Inferior parietal cortex (tissue), 1 donor: ENCODE results near the gene AXDND1.
"Not testable (repeated sequence)": the region's sequence is repeated elsewhere in the genome, so short reads cannot be mapped to it uniquely, and the experiment has no call there.

Experiments
- DNase-seq: peaks from one replicate; pipeline ENCODE4 v3.0.0-alpha.2; 2016; ENCODE audit errors: extremely low spot score

Gene AXDND1, protein sequence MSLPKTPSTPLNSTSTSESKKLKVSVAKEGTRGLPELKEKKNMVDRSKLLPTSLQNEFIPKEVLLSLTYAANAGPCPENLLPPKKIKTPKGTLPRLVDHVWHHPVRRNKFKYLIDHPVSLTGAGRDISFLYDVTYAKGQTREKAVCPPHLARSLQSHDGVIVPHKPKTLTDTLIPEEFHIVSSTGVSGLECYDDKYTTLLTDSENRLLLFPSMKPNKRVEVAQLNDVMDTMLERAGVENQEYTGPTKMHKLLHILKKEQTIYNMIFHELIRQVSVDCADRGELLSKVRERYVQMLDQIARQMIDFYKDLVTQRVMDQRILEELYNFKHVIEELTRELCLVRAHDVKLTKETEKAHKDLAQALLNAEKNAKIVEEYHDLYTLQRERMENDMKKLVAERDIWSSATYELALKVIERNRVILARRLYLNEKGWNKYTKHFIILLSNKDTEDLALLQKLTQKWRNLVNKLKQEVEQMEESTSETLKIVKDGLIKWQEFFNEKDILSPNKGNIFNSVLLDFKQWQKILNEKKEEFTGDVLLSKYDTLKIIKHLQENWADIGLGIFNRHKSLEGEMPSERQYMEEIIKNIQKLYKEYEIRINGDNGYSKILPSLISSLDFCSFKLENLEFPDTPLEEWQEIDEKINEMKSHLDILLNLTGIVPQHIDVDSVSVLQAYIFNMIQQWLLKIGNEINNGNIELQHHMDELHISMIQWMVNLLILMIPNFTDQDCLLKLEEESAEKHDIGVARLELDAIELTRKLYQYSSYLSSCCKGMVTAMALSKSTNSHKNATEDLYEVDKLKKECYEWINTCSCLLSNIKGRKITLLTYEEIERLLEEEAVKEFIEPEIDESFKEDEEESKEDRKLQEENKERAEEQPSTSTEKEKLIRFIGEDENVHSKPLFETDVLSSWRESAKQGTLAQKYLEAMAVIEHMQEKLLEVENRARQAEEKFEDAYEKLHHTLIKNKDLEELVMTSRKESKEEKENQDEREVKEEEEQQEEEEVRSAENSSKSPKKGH

GRCh38 chr1:179365342-179366092 lies at the start of gene AXDND1:
AXDND1 (plus strand) TSS chr1:179365971; CDS start chr1:179366510, 539 bp downstream.
- peak; percentile 84 for DNase-seq

GRCh38 chr1:179318491-179318890 lies 47.3 kb upstream of the AXDND1 start:
- DNase-seq, result no peak

DNA sequence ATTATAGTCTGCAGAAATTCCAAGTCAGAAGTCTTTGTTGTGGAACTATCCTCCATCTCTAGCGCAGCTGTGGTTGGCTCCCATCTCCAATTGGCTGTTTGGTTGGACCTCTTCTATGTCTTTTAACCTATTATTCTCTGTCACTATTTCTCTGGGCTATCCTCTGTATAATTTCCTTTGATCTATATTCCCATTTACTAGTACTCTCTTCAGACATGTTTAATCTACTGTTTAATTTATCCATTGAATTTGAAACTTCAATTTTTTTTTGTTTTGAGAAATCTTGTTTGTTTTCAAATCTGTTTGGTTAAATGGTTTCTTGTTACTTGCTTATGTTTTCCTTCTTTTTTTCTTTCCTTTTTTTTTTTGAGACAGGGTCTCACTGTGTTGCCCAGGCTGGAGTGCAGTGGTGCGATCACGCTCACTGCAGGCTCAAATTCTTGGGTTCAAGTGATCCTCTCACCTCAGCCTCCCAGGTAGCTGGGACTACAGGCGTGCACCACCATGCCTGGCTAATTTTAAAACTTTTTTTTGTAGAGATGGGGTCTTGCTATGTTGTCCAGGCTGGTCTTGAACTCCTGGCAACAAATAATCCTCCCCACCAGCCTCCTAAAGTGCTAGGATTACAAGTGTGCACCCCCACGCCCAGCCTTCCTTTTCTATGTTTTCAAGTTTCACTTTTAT lies 44.1 kb upstream of the AXDND1 start:
- no peak for DNase-seq

GRCh38 chr1:179322557-179322956 lies 43.2 kb upstream of the AXDND1 start:
- no peak for DNase-seq

DNA sequence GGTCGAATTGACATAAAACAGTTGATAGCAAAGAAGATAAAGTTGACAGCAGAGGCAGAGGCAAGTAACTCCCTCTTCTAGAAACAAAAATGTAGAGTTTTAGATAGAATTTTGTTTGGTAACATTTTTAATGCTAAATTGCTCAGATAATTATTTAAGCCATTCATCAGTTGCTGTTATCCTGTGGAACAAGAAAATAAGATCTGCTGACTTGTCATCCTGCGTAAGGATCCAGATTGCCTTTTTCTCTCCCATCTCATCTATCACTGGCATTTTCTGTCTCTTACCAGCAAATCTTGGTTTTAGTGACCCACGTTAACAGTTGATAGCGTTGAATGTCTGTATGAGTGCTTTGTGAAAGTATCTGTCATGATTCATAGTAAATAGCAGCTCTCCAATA lies 42.3 kb upstream of the AXDND1 start:
- DNase-seq, result no peak

GRCh38 chr1:179325836-179326235 lies 39.9 kb upstream of the AXDND1 start:
- DNase-seq, result no peak

DNA sequence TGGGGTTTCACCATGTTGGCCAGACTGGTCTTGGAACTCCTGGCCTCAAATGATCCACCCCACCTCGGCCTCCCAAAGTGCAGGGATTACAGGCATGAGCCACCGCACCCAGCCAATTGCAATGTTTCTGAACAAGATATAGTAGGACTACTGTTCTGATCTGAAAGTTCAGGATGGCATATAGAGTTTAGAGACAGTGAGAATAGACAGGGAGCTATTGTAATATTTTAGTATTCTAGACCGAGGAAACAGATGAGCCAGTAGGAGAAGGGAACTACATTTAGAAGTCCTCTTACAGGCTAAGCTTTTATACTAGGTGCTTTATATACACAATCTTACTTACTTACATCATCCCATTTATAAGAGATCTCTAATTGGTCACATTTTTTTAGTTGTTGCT lies 39.0 kb upstream of the AXDND1 start:
- no peak for DNase-seq

DNA sequence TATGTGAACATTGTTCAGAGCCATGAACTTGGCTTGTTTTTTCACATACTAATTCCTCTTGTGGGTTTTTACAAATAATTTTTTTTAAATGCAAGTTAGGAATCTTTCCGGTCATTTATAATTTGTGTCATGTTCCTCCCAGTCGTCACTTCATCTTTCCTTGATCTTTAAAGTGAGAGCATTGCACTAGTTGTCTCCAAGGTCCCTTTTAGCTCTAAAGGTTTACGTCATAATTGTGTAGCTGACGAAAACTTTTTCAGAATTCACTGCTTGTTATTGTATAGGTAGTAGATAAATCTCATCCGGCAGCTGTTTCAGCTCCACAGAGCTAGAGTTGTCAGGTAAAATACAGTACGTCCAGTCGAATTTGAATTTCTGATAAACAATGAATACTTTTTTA lies 38.6 kb upstream of the AXDND1 start:
- DNase-seq, result no peak

DNA sequence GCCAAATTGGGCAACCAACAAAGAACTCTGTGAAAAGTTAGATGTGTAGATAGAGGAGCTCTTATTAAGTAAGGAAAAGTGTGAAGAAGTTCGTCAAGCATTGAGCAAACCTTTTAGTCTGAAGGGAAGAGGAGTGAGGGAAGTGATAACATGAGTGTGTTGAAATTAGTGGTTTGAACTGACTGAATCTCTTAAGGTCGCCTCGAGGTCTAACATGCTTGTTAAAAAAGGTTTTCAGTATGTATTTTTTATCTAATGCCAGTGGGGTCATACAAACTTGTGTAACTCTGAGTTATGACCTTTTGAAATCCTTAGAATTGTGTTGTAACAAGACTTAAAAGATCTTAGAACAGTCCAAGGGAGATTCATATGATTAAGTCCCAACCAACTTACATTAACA lies 38.1 kb upstream of the AXDND1 start:
- DNase-seq, result no peak

DNA sequence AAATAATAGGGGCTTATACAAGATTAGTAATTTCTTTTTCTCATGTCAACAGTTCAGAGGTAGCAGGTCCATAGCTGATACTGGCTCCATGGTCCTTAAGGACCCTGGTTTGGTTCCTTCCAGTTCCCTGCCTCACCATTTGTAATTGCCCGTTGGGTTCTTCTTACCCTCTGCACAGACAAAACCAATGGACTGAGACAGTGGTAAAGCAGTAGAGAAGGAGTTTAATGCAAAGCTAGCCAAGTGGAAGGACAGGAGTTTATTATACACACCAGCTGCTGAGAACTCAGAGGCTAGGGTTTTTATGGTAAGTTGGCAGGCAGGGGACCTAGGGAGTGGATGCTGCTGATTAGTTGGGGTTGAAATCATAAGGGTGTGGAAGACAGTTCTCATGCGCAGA lies 35.9 kb upstream of the AXDND1 start:
- no peak for DNase-seq

GRCh38 chr1:179334440-179334839 lies 31.3 kb upstream of the AXDND1 start:
- no peak for DNase-seq

DNA sequence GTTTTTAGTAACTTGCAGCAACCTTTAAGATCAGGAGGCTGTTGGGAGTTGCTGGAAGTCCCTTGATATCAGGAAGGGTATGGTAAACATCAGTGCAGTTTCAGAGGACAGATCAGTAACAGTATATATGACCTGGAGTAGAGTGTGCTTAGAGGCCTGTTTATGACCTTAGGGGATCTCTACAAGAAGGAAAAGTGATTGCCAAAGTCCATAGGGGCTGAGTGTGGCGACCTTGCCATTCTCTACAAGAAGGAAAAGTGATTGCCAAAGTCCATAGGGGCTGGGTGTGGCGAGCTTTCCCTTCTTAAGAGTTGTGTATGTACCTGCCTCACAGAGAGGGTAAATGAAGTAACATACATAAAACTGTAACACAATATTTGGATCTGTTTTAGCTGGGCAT lies 28.5 kb upstream of the AXDND1 start:
- no peak for DNase-seq

DNA sequence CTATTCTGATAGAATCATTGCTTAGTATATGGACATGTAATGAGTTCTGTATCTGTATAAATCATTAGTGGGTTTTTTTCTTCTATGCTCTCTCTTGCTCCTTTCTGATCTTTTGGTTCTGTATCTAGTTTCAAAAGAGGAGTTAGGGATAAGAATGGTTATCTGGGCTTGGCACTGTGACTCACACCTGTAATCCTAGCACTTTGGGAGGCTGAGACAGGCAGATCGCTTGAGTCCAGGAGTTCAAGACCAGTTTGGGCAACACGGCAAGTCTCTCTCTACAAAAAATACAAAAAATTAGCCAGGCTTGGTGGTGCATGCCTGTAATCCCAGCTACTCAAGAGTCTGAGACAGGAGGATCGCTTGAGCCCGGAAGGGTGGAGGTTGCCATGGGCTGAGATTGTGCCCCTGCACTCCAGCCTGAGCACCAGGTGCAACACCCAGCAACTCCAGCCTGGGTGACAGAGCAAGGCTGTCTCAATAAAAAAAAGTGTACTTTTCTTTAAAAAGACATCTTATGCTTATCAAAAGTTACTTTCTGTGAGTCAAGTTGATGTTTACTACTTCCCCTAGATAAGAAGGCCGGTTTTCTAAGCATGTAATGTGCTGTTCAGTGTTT lies 27.7 kb upstream of the AXDND1 start:
- no peak for DNase-seq

GRCh38 chr1:179340918-179341317 lies 24.9 kb upstream of the AXDND1 start:
- no peak for DNase-seq

DNA sequence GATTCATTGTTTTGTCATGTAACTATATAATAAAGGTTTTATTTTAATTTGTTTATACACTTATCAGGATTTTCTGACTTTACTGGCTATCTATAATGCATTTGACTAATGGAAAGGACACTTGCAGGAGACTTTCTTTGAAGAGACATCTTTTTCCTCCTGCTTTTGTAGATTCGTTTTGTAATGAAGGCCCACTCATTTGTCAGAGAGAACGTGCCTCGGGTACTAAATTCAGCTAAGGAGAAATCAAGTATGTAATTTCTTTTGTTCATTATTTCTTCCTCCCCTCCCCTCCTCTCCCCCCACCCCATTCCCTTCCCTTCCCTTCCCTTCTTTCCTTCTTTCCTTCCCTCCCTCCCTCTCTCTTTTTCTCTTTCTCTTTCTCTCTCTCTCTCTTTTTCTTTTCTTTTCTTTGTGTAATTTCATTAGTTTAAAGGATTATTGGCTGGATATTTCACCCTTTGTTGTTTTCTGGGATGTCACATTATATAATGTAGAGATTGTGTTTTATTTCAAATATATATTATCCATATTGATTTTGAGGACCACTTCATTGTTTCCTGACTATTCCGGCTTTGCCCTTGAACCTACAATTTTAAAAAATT lies 23.7 kb upstream of the AXDND1 start:
- no peak for DNase-seq

DNA sequence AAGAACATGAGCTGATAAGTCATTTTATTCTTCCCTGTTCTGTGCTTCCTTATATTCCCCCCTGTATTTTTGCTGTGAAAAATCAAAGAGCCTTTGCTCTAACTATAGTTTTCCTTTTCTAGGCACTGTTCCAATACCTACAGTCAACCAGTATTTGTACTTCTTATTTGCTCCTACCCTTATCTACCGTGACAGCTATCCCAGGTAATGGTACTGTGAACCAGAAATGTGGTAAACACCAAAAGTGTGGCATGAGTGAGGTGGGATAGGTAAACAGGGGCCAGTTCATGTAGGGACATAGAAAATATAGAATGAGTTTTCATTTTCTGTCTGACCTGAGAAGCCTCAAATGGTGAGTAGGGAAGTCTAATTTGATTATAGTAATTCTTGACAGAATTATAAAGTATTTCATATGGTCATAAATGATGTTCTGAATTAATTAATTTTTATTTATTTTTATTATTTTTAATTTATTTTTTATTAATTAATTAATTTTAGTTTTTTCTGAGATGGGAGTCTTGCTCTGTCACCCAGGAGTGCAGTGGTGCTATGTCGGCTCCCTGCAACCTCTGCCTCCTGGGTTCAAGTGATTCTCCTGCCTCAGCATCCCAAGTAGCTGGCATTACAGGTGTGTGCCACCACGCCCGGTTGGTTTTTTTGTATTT lies 22.9 kb upstream of the AXDND1 start:
- DNase-seq, result no peak

DNA sequence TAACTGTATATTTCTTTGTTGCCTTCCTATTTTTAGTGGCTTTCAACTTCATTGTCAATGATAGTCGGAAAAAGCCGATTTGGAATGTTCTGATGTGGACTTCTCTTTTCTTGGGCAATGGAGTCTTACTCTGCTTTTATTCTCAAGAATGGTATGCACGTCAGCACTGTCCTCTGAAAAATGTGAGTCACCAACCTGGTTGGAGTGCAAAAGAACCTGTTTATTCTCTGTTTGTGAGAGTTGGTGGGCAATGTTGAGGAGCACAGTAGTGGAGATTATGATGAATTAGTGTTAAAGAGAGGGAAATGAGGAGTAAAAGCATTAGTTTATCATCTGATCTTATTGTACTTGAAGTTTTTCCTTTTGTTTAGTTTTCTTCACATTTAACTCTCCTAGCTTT lies 14.5 kb upstream of the AXDND1 start:
- no peak for DNase-seq

GRCh38 chr1:179352236-179352635 lies 13.5 kb upstream of the AXDND1 start:
- DNase-seq, result no peak

GRCh38 chr1:179353546-179353945 lies 12.2 kb upstream of the AXDND1 start:
- DNase-seq, result no peak

DNA sequence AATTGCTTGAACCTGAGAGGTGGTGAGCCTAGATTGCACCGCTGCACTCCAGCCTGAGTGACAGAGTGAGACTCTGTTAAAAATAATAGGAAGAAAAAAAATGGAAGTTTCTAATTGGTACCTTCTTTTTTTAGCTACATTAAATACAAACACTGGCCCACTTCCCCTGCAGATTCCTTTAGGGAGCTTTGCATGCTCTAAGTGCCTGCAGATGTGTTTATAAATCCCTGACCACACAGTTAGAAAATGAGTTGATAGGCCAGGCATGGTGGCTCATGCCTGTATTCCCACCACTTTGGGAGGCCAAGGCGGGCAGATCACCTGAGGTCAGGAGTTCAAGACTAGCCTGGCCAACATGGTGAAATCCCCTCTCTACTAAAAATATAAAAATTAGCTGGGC lies 4.1 kb upstream of the AXDND1 start:
- not testable (repeated sequence) for DNase-seq
